ENCODE data around the gene C16orf89.

GRCh38 chr16:5017678-5017969 is 48.1 kb downstream of the C16orf89 start:
- TF ChIP-seq CTCF (IDR thresholded peaks at IDR 0.05 in 4 of 5, conservative IDR thresholded peaks at IDR 0.05 in 1 of 5) (no peak), POLR2A (IDR thresholded peaks at IDR 0.05) (no peak)

Measured in gastrocnemius medialis (tissue), 4 donors.